Naive B cell (primary cell): Measurements from ENCODE around the gene FEN1. TPM values are rescaled to one million over a fixed set of nuclear protein-coding genes. Genes with fewer than 3 reads are reported as not detected.

Experiments
- ATAC-seq, 2 donors: fragments of 150-1000 bp; cut with Tn5 transposase; 2 replicates each; pipeline ENCODE4 v1.10.0; 2021; ENCODE audit warnings: low read depth in 2 of 2, mild to moderate bottlenecking in 2 of 2, moderate library complexity in 2 of 2
- DNase-seq: peaks from one replicate; pipeline ENCODE4 v3.0.0; 2022
- H3K27ac Mint-ChIP-seq, 6 donors: one replicate each; pipeline ENCODE4 v1.8.0; 2020 to 2022; ENCODE audit warnings: mild to moderate bottlenecking in 6 of 6, mixed read lengths in 6 of 6, moderate library complexity in 5 of 6, inconsistent platforms in 2 of 6
- H3K27me3 Mint-ChIP-seq, 3 donors: one replicate each; pipeline ENCODE4 v1.8.0; 2021 to 2022; ENCODE audit warnings: mixed read lengths in 3 of 3, mild to moderate bottlenecking in 1 of 3
- H3K36me3 Mint-ChIP-seq, 2 donors: one replicate each; pipeline ENCODE4 v1.8.0; 2020 to 2022; ENCODE audit warnings: mixed read lengths in 2 of 2, inconsistent platforms in 1 of 2, mild to moderate bottlenecking in 1 of 2
- H3K4me1 Mint-ChIP-seq, 3 donors: one replicate each; pipeline ENCODE4 v1.8.0; 2020 to 2022; ENCODE audit warnings: mixed read lengths in 3 of 3, inconsistent platforms in 1 of 3, mild to moderate bottlenecking in 1 of 3, moderate library complexity in 1 of 3
- H3K4me3 Mint-ChIP-seq, 8 donors: one replicate each; pipeline ENCODE4 v1.8.0; 2020 to 2022; ENCODE audit warnings: mild to moderate bottlenecking in 8 of 8, mixed read lengths in 8 of 8, moderate library complexity in 8 of 8, inconsistent platforms in 2 of 8
- H3K9me3 Mint-ChIP-seq, 7 donors: one replicate each; pipeline ENCODE4 v1.8.0; 2020 to 2022; ENCODE audit warnings: mixed read lengths in 7 of 7, mild to moderate bottlenecking in 5 of 7, inconsistent platforms in 2 of 7, moderate library complexity in 1 of 7
- polyA plus RNA-seq, 6 donors: library from polyadenylated mRNA; unstranded; fragments of 300-500 nt; fragmentation: Illumina TruSeq; gene quantifications; one replicate each; pipeline ENCODE4 v1.2.3, GENCODE V29; 2021; ENCODE audit warnings: low read depth in 6 of 6

The FEN1 gene
- polyA plus RNA-seq, 6 donors from 2014 or later, result 8.0 to 23.8 (median 15.3) TPM

DNA sequence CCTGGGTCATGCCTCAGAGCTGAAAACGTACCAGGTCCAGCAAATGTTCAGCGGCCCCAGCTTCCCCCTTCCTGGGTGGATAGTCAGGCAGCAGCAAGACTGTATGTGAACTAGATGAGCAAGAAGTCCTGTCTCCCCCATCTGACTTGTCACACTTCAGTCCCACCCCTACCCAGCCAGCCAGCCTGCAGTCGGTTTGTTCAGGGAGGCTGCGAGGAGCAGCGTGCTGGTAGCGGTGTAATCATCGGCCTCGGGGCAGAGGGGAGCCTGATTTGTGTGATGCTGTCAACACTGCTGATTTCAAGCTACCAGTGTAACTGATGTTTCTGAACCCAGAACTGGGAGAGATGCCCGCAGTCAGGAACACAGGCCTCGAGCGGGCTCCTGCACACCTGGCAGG lies 9.9 kb upstream of the FEN1 start:
- H3K27me3 Mint-ChIP-seq, result peaks cover 0 to 4% (median 0%) of the 10 kb centered on the region in 3 donors
- no peak overlapping the region for H3K27ac Mint-ChIP-seq
- ATAC-seq (no peak), DNase-seq (no peak)
- H3K36me3 Mint-ChIP-seq, result no peaks in the 10 kb centered on the region
- no peaks in the 10 kb centered on the region for H3K9me3 Mint-ChIP-seq
- H3K4me3 Mint-ChIP-seq, result no peak overlapping the region
- peaks cover 12 to 32% (median 28%) of the 10 kb centered on the region in 3 donors for H3K4me1 Mint-ChIP-seq

DNA sequence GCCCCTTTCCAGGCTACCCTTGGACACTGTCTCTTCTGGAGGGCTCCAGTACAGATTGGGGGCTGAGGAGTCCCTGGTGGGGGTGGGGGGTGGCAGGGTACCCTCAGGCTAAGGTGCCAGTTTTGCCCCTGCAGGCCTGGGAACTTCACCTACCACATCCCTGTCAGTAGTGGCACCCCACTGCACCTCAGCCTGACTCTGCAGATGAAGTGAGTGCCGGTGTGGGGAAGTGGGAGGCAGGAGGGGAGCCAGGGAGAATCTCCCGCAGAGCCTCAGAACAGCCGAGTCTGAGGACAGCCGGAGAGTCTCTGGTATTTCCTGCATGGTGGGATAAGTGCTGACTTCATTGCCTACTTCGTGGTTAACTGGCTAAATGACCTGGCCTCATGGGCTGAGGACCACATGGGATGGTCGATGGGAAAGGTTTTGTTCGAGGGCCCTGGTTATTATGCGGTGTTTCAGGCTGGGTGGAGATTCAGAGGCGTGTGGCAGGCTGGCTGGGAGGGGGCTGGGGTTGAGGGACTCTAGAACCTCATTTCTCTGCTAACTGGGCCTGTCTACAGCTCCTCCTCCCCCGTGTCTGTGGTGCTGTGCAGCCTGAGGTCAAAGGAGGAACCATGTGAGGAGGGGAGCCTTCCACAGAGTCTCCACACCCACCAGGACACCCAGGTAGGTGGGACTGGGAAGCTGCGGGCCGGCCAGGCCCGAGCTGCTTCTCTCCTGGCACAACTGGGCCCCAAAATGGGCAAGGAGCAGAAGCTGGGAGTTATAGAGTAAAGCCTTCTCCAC lies 8.8 kb upstream of the FEN1 start:
- ATAC-seq (no peak), DNase-seq (no peak)
- no peaks in the 10 kb centered on the region for H3K9me3 Mint-ChIP-seq
- H3K4me3 Mint-ChIP-seq, result no peak overlapping the region
- H3K4me1 Mint-ChIP-seq, result peaks cover 12 to 28% (median 27%) of the 10 kb centered on the region in 3 donors
- H3K27me3 Mint-ChIP-seq, result no peaks in the 10 kb centered on the region
- peak overlapping the region in 1 of 6 donors; percentile 10 for H3K27ac Mint-ChIP-seq
- peaks cover 0 to 8% of the 10 kb centered on the region in 2 donors for H3K36me3 Mint-ChIP-seq

DNA sequence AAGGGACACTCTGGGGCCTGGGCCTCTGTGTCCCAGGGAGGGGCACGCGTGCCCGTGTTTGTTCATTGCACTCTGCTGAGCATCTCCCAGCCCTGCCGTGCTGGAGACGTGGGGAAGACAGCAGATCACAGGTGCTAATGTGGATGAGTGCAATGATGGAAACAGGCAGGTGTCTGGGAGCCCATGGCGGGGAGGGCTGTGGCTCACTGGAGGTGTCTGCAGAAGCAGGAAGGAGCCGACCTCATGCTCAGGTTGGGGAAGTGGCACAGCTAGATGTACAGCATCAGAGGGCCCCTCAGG lies 8.3 kb upstream of the FEN1 start:
- peaks cover 12 to 29% (median 29%) of the 10 kb centered on the region in 3 donors for H3K4me1 Mint-ChIP-seq
- H3K9me3 Mint-ChIP-seq, result no peaks in the 10 kb centered on the region
- ATAC-seq (no peak), DNase-seq (no peak)
- H3K4me3 Mint-ChIP-seq, result no peak overlapping the region
- peaks cover 0 to 9% of the 10 kb centered on the region in 2 donors for H3K36me3 Mint-ChIP-seq
- peak overlapping the region in 1 of 6 donors; percentile 73 for H3K27ac Mint-ChIP-seq
- no peaks in the 10 kb centered on the region for H3K27me3 Mint-ChIP-seq

DNA sequence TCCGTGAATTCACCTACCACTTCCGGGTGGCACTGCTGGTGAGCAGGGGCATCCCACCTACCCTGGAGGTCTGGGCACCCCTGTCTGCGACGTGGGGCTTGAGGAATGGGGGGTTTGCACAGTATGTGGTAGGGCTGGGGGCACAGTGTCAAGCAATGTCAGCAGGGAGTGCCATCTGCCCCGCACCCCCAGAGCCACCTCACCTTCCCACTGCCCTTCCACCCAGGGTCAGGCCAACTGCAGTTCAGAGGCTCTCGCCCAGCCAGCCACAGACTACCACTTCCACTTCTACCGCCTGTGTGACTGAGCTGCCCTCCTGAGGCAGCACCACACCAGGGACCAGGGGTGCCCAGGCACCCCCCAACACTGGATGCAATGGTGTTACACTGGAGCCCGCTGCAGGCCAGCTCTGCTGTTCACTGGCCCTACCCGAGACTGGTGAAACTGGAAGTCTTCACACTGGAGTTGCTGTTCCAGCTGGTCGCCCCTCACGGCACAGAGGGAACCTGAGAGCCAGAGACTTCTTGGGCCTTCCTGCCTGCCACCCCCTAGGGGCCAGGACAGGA lies 6.8 kb upstream of the FEN1 start:
- Mint-ChIP-seq H3K27ac (peak overlapping the region in 1 of 6 donors; percentile 73), H3K4me1 (peaks cover 21 to 40% (median 37%) of the 10 kb centered on the region in 3 donors), H3K27me3 (no peaks in the 10 kb centered on the region), H3K4me3 (no peak overlapping the region), H3K9me3 (no peaks in the 10 kb centered on the region), H3K36me3 (peaks cover 0 to 21% of the 10 kb centered on the region in 2 donors)
- DNase-seq (peak; percentile 15), ATAC-seq (peak; percentile 64 to 68)

DNA sequence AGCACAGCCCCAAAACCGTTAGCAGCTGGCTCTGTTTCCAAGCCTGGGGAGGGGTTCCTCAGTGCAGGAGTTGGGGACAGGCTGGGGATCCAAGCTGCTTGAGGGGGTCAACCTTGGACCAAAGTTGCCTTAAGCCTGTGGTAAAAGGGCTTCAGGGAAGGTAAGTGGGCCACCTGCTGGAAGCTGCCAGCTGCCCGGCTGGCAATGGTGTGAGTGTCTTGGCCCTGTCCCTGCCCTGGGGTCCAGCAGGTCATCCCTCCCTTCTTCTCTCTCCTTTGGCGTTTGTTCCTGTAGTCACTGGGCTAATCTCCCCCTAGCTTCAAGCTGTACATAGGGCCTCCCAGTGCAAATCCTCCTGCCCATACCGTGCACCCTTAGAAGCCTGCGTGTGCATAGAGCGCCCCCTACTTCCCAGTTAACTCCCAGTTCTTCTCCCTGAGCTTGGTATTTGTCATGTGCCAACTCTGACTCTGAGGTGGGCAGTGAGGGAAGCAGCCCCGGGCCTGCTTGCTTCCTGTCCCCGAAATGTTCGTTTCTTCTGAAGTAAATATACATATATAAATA lies 4.7 kb upstream of the FEN1 start:
- Mint-ChIP-seq H3K27ac (peak overlapping the region in 1 of 6 donors; percentile 78), H3K4me3 (no peak overlapping the region), H3K36me3 (peaks cover 0 to 21% of the 10 kb centered on the region in 2 donors), H3K27me3 (no peaks in the 10 kb centered on the region), H3K9me3 (no peaks in the 10 kb centered on the region), H3K4me1 (peaks cover 33 to 53% (median 50%) of the 10 kb centered on the region in 3 donors)
- no peak for ATAC-seq
- no peak for DNase-seq

DNA sequence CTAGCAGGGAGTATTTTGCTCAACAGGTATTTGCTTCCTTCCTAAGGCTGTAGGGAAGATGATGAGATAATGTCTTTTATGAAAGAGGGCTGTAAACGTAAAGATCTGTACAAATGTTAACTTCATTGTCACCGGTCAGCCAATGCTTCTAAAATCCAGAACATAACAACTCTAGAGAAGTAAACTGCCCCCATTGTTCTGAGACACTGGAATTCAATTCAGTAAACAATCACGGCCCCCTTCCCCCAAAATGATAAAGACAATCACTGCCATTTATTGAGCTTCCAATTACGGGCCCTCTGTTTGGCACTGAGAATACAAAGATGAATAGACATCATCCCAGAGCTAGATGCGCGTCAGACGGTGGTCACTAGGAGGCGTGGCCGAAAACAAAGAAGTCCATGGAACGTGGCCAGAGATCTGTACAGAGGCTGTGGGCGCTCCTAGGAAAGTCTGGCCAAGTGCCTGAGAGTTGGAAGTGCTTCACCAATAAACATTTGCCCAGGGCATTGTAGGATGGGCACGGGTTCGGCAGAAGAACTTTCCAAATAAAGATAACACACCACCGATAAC lies 888 bp upstream of the FEN1 start:
- peak overlapping the region; percentile 83 to 98 (median 96) for H3K4me3 Mint-ChIP-seq
- H3K27me3 Mint-ChIP-seq, result no peaks in the 10 kb centered on the region
- H3K27ac Mint-ChIP-seq, result peak overlapping the region; percentile 97 to 100 (median 99)
- H3K36me3 Mint-ChIP-seq, result peaks cover 0 to 21% of the 10 kb centered on the region in 2 donors
- DNase-seq (no peak), ATAC-seq (peak; percentile 18 to 22)
- H3K4me1 Mint-ChIP-seq, result peaks cover 23 to 43% (median 30%) of the 10 kb centered on the region in 3 donors
- no peaks in the 10 kb centered on the region for H3K9me3 Mint-ChIP-seq

DNA sequence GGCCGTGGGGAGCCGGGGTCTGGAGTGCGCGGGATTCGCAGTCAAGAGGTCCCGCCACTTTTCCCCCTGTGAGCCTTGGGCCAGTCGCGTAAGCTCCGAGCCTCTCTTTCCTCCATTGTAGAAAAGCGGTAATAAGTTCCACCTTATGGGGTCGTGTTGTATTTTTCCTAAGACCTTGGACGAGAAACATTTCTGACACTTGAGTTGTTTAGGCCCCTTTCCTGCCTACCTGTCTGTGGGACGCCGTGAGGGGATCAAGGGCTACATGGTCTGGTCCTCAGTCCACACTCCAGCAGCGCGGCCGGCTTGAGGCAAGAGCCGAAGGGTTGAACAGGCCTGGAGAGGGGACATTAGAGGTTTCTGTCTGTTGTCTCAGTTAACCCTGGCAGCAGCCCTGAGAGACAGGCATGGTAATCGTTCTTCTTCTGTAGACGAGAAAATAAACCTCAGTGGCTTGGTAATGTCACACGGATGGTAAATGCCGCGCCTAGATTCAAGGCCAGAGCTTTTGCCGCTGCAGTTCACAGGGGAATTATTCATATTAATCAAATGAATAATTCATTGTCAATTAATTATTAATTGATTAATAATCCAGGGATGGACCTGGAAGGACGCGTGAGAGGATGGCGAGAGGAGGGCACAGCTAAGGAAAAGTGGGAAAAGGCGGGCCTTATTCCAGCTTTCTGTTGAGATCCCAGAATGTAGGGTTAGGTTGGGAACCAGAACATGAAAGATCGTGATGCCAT lies 545 bp downstream of the FEN1 start:
- peaks cover 0 to 19% of the 10 kb centered on the region in 2 donors for H3K36me3 Mint-ChIP-seq
- H3K9me3 Mint-ChIP-seq, result no peaks in the 10 kb centered on the region
- no peaks in the 10 kb centered on the region for H3K27me3 Mint-ChIP-seq
- H3K4me1 Mint-ChIP-seq, result peaks cover 22 to 44% (median 30%) of the 10 kb centered on the region in 3 donors
- ATAC-seq, result peak; percentile 15 to 16
- no peak for DNase-seq
- H3K4me3 Mint-ChIP-seq, result peak overlapping the region; percentile 83 to 98 (median 96)
- H3K27ac Mint-ChIP-seq, result peak overlapping the region in 5 of 6 donors; percentile 97 to 100 (median 99)

DNA sequence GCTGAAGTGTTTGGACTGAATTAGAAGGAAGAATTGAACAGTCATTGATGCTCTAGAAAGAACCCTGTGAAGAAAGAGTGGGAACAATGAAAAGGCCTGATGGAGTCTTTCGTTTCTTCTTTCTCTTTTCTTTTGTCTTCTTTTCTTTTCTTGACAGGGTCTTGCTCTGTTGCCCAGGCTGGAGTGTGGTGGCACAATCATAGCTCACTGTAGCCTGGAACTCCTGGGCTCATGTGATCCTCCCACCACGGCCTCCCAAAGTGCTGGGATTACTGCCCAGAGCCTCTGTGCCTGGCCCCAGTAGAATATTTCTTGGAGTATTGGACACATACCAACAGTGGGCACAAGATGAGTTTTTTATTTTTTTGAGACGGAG lies 1.1 kb downstream of the FEN1 start:
- H3K27ac Mint-ChIP-seq, result peak overlapping the region in 3 of 6 donors; percentile 59 to 99 (median 97)
- H3K4me3 Mint-ChIP-seq, result peak overlapping the region in 7 of 8 donors; percentile 52 to 98 (median 95)
- DNase-seq (no peak), ATAC-seq (no peak)
- H3K9me3 Mint-ChIP-seq, result no peaks in the 10 kb centered on the region
- peaks cover 22 to 39% (median 30%) of the 10 kb centered on the region in 3 donors for H3K4me1 Mint-ChIP-seq
- H3K27me3 Mint-ChIP-seq, result no peaks in the 10 kb centered on the region
- H3K36me3 Mint-ChIP-seq, result peaks cover 0 to 13% of the 10 kb centered on the region in 2 donors

DNA sequence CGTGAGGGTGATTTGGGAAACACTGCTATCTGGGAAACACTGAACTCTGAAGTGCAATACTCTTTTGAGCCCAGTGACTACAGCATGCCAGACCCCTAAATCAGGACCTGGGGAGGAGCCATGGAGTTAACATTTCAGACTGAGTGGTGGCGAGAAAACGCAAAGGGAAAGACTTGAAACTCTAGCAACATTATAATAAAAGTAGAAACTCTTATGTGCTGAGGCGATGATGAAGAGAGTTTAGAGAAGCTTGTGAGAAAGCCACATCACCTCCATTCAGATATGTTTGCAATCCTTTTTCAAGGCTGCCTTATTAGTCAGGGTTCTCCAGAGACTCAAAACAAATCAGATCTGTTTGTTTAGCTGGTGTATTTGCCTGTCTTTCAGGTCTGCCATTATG lies 1.9 kb downstream of the FEN1 start:
- H3K27ac Mint-ChIP-seq, result no peak overlapping the region
- H3K4me1 Mint-ChIP-seq, result peaks cover 20 to 35% (median 30%) of the 10 kb centered on the region in 3 donors
- no peaks in the 10 kb centered on the region for H3K9me3 Mint-ChIP-seq
- H3K27me3 Mint-ChIP-seq, result no peaks in the 10 kb centered on the region
- H3K36me3 Mint-ChIP-seq, result peaks cover 0 to 10% of the 10 kb centered on the region in 2 donors
- peak overlapping the region in 2 of 8 donors; percentile 47 to 48 for H3K4me3 Mint-ChIP-seq
- no peak for DNase-seq
- no peak for ATAC-seq

DNA sequence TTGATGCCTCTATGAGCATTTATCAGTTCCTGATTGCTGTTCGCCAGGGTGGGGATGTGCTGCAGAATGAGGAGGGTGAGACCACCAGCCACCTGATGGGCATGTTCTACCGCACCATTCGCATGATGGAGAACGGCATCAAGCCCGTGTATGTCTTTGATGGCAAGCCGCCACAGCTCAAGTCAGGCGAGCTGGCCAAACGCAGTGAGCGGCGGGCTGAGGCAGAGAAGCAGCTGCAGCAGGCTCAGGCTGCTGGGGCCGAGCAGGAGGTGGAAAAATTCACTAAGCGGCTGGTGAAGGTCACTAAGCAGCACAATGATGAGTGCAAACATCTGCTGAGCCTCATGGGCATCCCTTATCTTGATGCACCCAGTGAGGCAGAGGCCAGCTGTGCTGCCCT lies 2.7 kb downstream of the FEN1 start:
- peaks cover 11 to 31% (median 22%) of the 10 kb centered on the region in 3 donors for H3K4me1 Mint-ChIP-seq
- no peak for DNase-seq
- no peak overlapping the region for H3K27ac Mint-ChIP-seq
- ATAC-seq, result no peak
- H3K36me3 Mint-ChIP-seq, result peaks cover 0 to 1% of the 10 kb centered on the region in 2 donors
- H3K4me3 Mint-ChIP-seq, result peak overlapping the region in 1 of 8 donors; percentile 48
- no peaks in the 10 kb centered on the region for H3K9me3 Mint-ChIP-seq
- no peaks in the 10 kb centered on the region for H3K27me3 Mint-ChIP-seq

DNA sequence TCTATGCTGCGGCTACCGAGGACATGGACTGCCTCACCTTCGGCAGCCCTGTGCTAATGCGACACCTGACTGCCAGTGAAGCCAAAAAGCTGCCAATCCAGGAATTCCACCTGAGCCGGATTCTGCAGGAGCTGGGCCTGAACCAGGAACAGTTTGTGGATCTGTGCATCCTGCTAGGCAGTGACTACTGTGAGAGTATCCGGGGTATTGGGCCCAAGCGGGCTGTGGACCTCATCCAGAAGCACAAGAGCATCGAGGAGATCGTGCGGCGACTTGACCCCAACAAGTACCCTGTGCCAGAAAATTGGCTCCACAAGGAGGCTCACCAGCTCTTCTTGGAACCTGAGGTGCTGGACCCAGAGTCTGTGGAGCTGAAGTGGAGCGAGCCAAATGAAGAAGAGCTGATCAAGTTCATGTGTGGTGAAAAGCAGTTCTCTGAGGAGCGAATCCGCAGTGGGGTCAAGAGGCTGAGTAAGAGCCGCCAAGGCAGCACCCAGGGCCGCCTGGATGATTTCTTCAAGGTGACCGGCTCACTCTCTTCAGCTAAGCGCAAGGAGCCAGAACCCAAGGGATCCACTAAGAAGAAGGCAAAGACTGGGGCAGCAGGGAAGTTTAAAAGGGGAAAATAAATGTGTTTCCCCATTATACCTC lies 3.3 kb downstream of the FEN1 start:
- peaks cover 10 to 28% (median 22%) of the 10 kb centered on the region in 3 donors for H3K4me1 Mint-ChIP-seq
- no peaks in the 10 kb centered on the region for H3K36me3 Mint-ChIP-seq
- no peaks in the 10 kb centered on the region for H3K27me3 Mint-ChIP-seq
- no peaks in the 10 kb centered on the region for H3K9me3 Mint-ChIP-seq
- H3K4me3 Mint-ChIP-seq, result no peak overlapping the region
- no peak for ATAC-seq
- no peak for DNase-seq
- no peak overlapping the region for H3K27ac Mint-ChIP-seq

DNA sequence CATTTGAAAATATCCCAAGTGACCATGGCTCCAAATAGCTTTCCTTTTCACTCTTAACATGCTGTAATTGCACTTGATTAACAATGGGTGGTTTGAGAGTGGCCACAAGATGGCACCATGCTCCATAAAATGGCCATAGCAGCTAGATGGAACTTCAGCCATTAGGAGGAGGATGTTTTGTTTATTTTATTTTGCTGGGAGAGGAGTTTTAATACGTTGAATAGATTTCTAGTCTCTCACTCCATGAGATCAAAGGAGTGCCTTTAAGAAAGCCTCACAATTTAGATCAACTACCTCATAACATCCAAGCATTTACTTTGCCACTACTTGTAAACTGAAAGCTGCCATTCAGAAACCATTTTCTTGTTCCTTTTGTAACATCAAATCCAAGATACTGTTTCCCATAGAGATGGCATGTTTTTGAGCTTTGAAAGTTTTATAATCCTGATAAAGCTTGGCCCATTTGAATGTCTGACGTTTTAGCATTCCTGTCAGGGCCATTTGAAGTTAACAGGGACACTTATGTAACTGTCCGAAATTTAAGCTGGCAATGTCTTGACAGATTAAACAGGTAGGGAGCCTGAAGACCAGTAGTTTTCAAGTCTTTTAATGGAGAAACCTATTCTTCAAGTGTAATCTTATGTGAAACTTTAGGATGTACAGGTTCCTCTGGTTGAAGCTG lies 4.7 kb downstream of the FEN1 start:
- H3K27ac Mint-ChIP-seq, result peak overlapping the region in 2 of 6 donors; percentile 3 to 45
- ATAC-seq (no peak), DNase-seq (peak; percentile 62)
- H3K4me3 Mint-ChIP-seq, result peak overlapping the region in 1 of 8 donors; percentile 46
- peaks cover 0 to 15% (median 12%) of the 10 kb centered on the region in 3 donors for H3K4me1 Mint-ChIP-seq
- H3K9me3 Mint-ChIP-seq, result no peaks in the 10 kb centered on the region
- no peaks in the 10 kb centered on the region for H3K36me3 Mint-ChIP-seq
- no peaks in the 10 kb centered on the region for H3K27me3 Mint-ChIP-seq
